SK-N-SH treated with all-trans-retinoic acid at 6 μM for 48 hours (cell line): ENCODE data around the gene DMD.

Experiments
- ATAC-seq: fragments of 200-7000 bp; cut with Tn5 transposase; 3 replicates; pipeline ENCODE4 v1.9.1; 2020; ENCODE audit warnings: mild to moderate bottlenecking, moderate library complexity
- ARNTL ChIP-seq: fragments of 450-650 bp; formaldehyde crosslinking; IDR thresholded peaks from 2 replicates; pipeline ENCODE4 v1.5.0; 2020; ENCODE audit warnings: low read depth, mild to moderate bottlenecking, moderate library complexity, borderline replicate concordance
- BACH2 ChIP-seq: fragments of 250-450 bp; sonication (Bioruptor Pico); IDR thresholded peaks from 2 replicates; pipeline ENCODE4 v1.9.0; 2021; ENCODE audit warnings: mild to moderate bottlenecking, borderline replicate concordance
- CSDC2 ChIP-seq: fragments of 250-450 bp; sonication (Bioruptor Pico); IDR thresholded peaks from 2 replicates; pipeline ENCODE4 v1.5.0; 2020; ENCODE audit warnings: mild to moderate bottlenecking, moderate library complexity
- CSRNP3 ChIP-seq: fragments of 250-450 bp; sonication (Bioruptor Pico); IDR thresholded peaks from 2 replicates; pipeline ENCODE4 v1.5.1; 2021; ENCODE audit warnings: mild to moderate bottlenecking, moderate library complexity
- ESRRG ChIP-seq: fragments of 250-450 bp; sonication (Bioruptor Pico); IDR thresholded peaks from 2 replicates; pipeline ENCODE4 v1.6.1; 2021; ENCODE audit warnings: mild to moderate bottlenecking
- GLIS3 ChIP-seq: fragments of 250-450 bp; sonication (Bioruptor Pico); IDR thresholded peaks from 2 replicates; pipeline ENCODE4 v1.5.0; 2020; ENCODE audit warnings: mild to moderate bottlenecking, moderate library complexity
- ISL1 ChIP-seq: fragments of 250-450 bp; sonication (Bioruptor Pico); IDR thresholded peaks from 2 replicates; pipeline ENCODE4 v2.1.2; 2022; ENCODE audit warnings: mild to moderate bottlenecking, moderate library complexity
- OSR1 ChIP-seq: fragments of 250-450 bp; sonication (Bioruptor Pico); IDR thresholded peaks from 2 replicates; pipeline ENCODE4 v1.8.0; 2022; ENCODE audit warnings: moderate library complexity, mild to moderate bottlenecking, inconsistent platforms
- PPARA ChIP-seq: fragments of 250-450 bp; sonication (Bioruptor Pico); IDR thresholded peaks from 2 replicates; pipeline ENCODE4 v1.5.0; 2020; ENCODE audit warnings: mild to moderate bottlenecking, borderline replicate concordance
- RARB ChIP-seq: fragments of 250-450 bp; sonication (Bioruptor Pico); IDR thresholded peaks from 2 replicates; pipeline ENCODE4 v1.8.0; 2021; ENCODE audit warnings: mild to moderate bottlenecking, moderate library complexity
- SNAI2 ChIP-seq: fragments of 250-450 bp; sonication (Bioruptor Pico); IDR thresholded peaks from 2 replicates; pipeline ENCODE4 v1.5.0; 2020; ENCODE audit warnings: mild to moderate bottlenecking, moderate library complexity
- TCF4 ChIP-seq: fragments of 250-450 bp; sonication (Bioruptor Pico); IDR thresholded peaks from 2 replicates; pipeline ENCODE4 v1.8.0; 2021; ENCODE audit warnings: mild to moderate bottlenecking, moderate library complexity, borderline replicate concordance
- TOX ChIP-seq: fragments of 250-450 bp; sonication (Bioruptor Pico); IDR thresholded peaks from 2 replicates; pipeline ENCODE4 v1.8.0; 2021; ENCODE audit warnings: mild to moderate bottlenecking, moderate library complexity, borderline replicate concordance
- TSHZ2 ChIP-seq: fragments of 250-450 bp; sonication (Bioruptor Pico); IDR thresholded peaks from 2 replicates; pipeline ENCODE4 v1.5.0; 2020; ENCODE audit warnings: mild to moderate bottlenecking, moderate library complexity
- ZC3H10 ChIP-seq: fragments of 250-450 bp; sonication (Bioruptor Pico); IDR thresholded peaks from 2 replicates; pipeline ENCODE4 v1.5.1; 2021; ENCODE audit warnings: mild to moderate bottlenecking, moderate library complexity
- ZFP3 ChIP-seq: fragments of 250-450 bp; sonication (Bioruptor Pico); IDR thresholded peaks from 2 replicates; pipeline ENCODE4 v1.5.0; 2020; ENCODE audit warnings: mild to moderate bottlenecking, moderate library complexity
- ZFP30 ChIP-seq: fragments of 450-650 bp; formaldehyde crosslinking; IDR thresholded peaks from 2 replicates; pipeline ENCODE4 v1.5.0; 2022; ENCODE audit warnings: mild to moderate bottlenecking, moderate library complexity
- ZNF565 ChIP-seq: fragments of 450-650 bp; formaldehyde crosslinking; conservative IDR thresholded peaks from 2 replicates; pipeline ENCODE4 v1.5.0; 2020; ENCODE audit warnings: low read depth, mild to moderate bottlenecking, moderate library complexity
- ZNF70 ChIP-seq: fragments of 450-650 bp; formaldehyde crosslinking; IDR thresholded peaks from 2 replicates; pipeline ENCODE4 v1.5.0; 2020; ENCODE audit warnings: mild to moderate bottlenecking, moderate library complexity
- ZNF8 ChIP-seq: fragments of 450-650 bp; formaldehyde crosslinking; IDR thresholded peaks from 2 replicates; pipeline ENCODE4 v1.5.0; 2020; ENCODE audit warnings: mild to moderate bottlenecking, moderate library complexity
- TF ChIP-seq, protein P1 (sequence below): fragments of 250-450 bp; sonication (Bioruptor Pico); IDR thresholded peaks from 2 replicates; pipeline ENCODE4 v1.8.0; 2020; ENCODE audit warnings: mild to moderate bottlenecking, moderate library complexity, borderline replicate concordance
- TF ChIP-seq, protein P2 (sequence below): fragments of 250-450 bp; sonication (Bioruptor Pico); IDR thresholded peaks from 2 replicates; pipeline ENCODE4 v1.8.0; 2021; ENCODE audit warnings: low read depth, mild to moderate bottlenecking, moderate library complexity, borderline replicate concordance

DMD gene

DNA sequence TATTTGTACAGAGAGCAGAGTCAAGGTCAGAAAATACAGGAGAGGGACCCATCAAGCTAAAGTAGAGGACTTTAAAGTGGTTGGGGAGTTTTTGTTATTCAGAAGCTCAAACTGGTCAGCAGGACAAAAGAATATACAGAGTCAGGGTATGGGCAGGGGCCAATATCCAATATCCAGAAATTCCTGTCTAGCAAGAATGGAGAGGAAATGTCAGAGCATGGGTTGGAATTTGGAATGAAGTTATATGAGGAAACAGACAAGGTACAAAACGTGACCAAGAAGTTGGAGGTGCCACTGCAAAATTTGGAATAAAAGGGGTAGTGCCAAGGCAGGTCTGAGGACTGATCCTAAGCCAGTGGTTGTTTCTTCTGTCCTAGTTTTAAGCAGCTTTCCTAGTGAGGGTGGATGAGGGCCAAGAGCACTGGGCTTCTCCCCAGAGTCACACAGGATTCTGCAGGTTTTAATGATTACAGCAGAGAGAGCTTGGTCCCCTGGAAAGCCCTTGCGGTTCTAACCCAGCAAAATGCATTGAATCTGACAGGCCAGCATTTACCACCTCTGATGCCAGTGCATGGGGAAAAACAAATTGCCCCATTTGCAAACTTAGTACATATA lies 1834.8 kb downstream of the DMD start:
- no peak for ATAC-seq
- TF ChIP-seq TOX (CRISPR knock-in tag) (no peak), TCF4 (CRISPR knock-in tag) (no peak), CSDC2 (CRISPR knock-in tag) (no peak), ARNTL (no peak)
- TF ChIP-seq, all 23 proteins: peak for 0

GRCh38 chrX:31374786-31375185 lies 1836.6 kb downstream of the DMD start:
- no peak for ATAC-seq

GRCh38 chrX:31371956-31372355 lies 1839.4 kb downstream of the DMD start:
- ATAC-seq: no peak
- TF ChIP-seq BACH2 (no peak), ZNF8 (CRISPR knock-in tag) (no peak), ZNF565 (CRISPR knock-in tag) (no peak), ZNF70 (CRISPR knock-in tag) (no peak), PPARA (CRISPR knock-in tag) (no peak), ESRRG (CRISPR knock-in tag) (no peak), ZFP30 (CRISPR knock-in tag) (no peak), TOX (CRISPR knock-in tag) (no peak), TCF4 (CRISPR knock-in tag) (no peak), GLIS3 (CRISPR knock-in tag) (no peak), SNAI2 (CRISPR knock-in tag) (no peak), ZC3H10 (CRISPR knock-in tag) (no peak)
- TF ChIP-seq, protein P1, sequence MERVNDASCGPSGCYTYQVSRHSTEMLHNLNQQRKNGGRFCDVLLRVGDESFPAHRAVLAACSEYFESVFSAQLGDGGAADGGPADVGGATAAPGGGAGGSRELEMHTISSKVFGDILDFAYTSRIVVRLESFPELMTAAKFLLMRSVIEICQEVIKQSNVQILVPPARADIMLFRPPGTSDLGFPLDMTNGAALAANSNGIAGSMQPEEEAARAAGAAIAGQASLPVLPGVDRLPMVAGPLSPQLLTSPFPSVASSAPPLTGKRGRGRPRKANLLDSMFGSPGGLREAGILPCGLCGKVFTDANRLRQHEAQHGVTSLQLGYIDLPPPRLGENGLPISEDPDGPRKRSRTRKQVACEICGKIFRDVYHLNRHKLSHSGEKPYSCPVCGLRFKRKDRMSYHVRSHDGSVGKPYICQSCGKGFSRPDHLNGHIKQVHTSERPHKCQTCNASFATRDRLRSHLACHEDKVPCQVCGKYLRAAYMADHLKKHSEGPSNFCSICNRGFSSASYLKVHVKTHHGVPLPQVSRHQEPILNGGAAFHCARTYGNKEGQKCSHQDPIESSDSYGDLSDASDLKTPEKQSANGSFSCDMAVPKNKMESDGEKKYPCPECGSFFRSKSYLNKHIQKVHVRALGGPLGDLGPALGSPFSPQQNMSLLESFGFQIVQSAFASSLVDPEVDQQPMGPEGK: no peak

More at GRCh38 chrX:31374786-31375185, 1836.6 kb downstream of the DMD start:
- no peak for TF ChIP-seq ZNF8 (CRISPR knock-in tag)
- no peak for TF ChIP-seq TSHZ2
- no peak for TF ChIP-seq ZC3H10 (CRISPR knock-in tag)
- no peak for TF ChIP-seq OSR1 (CRISPR knock-in tag)
- TF ChIP-seq, protein P2, sequence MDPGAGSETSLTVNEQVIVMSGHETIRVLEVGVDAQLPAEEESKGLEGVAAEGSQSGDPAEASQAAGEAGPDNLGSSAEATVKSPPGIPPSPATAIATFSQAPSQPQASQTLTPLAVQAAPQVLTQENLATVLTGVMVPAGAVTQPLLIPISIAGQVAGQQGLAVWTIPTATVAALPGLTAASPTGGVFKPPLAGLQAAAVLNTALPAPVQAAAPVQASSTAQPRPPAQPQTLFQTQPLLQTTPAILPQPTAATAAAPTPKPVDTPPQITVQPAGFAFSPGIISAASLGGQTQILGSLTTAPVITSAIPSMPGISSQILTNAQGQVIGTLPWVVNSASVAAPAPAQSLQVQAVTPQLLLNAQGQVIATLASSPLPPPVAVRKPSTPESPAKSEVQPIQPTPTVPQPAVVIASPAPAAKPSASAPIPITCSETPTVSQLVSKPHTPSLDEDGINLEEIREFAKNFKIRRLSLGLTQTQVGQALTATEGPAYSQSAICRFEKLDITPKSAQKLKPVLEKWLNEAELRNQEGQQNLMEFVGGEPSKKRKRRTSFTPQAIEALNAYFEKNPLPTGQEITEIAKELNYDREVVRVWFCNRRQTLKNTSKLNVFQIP (CRISPR knock-in tag): no peak
- TF ChIP-seq ESRRG (CRISPR knock-in tag): no peak
- no peak for TF ChIP-seq ZNF70 (CRISPR knock-in tag)
- TF ChIP-seq ISL1: no peak
- no peak for TF ChIP-seq TOX (CRISPR knock-in tag)
- TF ChIP-seq CSDC2 (CRISPR knock-in tag): no peak
- TF ChIP-seq CSRNP3 (CRISPR knock-in tag): no peak
- no peak for TF ChIP-seq PPARA (CRISPR knock-in tag)
- TF ChIP-seq BACH2: no peak
- TF ChIP-seq ARNTL: no peak

DNA sequence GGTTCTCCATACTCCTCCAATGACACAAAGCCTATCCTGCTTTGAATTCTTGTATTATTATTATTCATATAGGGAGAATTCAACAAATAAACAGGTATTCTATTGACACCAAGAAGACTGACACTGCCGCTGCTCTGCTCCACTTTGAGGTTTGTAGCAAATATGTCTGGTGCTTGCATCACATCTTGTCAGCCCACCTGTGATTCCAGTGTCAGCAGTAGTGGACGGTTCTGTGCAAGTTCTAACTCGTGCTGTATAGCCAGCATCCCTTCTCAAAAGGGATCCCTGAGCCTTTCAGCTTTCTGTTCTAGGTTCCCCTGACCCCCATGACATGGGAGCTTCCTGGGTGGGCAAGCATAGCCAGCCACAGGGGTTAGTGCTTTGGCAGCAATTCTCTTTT lies 1843.5 kb downstream of the DMD start:
- ATAC-seq: no peak
- TF ChIP-seq ZNF8 (CRISPR knock-in tag) (no peak), RARB (no peak), SNAI2 (CRISPR knock-in tag) (no peak), OSR1 (CRISPR knock-in tag) (no peak), ZFP3 (no peak), CSRNP3 (CRISPR knock-in tag) (no peak), GLIS3 (CRISPR knock-in tag) (no peak), ARNTL (no peak), BACH2 (no peak), CSDC2 (CRISPR knock-in tag) (no peak)
